HK-2 (cell line): ENCODE measurements around the gene TSPAN5.
"Not testable (repeated sequence)": the region's sequence is repeated elsewhere in the genome, so short reads cannot be mapped to it uniquely, and the experiment has no call there.

Experiments
- DNase-seq: peaks from one replicate; pipeline ENCODE4 v3.0.0-alpha.2; 2018; ENCODE audit not compliant: unreplicated experiment

Gene TSPAN5

DNA sequence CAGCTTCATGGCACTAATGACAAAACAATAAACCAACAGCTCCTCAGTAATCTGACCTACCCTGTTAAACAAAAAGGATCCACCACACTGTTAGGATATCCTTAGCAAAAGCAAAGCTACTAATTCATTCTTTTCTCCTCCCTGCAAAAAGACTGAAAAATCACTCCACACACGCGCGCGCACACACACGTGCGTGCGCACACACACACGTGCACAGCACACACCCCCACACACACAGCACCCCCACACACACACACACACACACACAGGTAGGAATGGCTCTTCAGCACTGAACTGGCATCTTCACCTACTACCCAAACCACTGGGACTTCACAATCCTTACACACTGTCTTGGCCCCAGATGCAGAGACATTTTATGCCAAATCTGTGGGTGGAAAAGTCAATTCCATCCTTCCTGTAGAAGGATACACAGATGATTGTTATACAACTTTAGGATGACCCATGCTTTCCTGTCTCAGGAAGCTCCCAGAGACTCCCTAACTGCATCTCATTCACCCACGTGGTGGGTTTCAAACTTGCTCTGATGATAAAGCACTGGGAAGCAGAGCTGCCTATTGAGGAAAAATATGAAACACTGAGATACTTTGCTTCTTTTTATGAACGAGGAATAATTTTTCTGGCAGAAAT is 102.5 kb downstream of the TSPAN5 start:
- no peak for DNase-seq

DNA sequence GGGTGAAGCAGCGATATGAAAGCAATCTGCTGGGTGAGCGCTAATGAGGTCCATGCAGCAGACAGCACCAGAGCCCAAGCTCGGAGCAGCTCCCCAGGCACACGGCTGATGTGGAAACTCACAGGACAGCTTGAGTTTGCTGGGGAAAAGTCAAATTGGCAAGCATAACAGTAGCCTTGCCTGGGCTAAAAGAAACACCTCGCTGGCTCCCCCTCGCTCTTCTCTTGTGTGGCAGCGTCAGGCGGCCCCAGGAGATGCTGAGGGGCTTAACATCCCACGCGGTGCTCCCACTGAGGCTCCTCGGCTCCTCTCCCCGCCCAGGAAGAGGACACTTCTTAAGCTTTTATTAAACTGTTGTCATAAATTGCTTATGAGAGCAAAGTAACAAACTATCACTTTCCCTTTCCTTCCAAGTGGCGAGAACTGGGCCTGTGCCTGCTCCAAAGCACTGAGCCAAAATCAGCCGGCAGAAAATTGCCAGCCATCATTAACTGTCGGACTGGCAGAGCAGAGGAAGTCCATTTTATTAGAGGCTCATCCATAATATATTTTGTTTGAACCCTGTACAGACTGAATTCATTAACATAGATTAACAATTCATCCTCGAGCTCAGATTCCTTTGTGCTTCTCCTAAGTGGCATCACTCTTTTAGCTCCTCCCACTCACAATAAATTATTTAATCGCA is 111.4 kb downstream of the TSPAN5 start:
- DNase-seq: no peak

DNA sequence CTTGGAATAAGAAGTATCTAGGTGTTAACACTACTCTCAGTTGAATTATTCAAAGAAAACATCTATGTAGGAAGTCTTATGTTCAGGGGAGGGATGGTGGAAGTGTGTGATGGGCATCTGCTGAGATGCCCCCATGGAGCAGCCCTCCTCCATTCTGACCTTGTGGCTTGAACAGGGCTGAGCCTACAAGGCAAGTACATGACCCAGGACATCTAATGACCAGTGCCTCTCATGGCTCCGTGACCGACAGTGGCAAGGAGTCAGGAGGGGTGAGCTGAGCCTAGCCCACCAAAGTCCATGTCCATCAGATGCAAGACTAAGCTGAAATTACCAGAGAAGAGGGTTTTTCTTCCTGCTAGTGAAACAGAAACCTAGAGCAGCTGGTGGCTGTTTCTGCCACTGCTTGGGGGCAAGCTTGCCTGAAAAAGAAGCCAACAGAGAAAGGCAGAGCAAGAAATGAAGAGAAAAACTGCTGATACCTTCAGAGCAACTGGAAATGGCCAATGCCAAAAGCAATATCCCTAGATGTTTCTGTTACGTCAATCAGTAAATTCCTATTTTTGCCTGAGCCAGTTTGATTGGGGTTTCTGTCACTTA is 113.5 kb downstream of the TSPAN5 start:
- DNase-seq: no peak

DNA sequence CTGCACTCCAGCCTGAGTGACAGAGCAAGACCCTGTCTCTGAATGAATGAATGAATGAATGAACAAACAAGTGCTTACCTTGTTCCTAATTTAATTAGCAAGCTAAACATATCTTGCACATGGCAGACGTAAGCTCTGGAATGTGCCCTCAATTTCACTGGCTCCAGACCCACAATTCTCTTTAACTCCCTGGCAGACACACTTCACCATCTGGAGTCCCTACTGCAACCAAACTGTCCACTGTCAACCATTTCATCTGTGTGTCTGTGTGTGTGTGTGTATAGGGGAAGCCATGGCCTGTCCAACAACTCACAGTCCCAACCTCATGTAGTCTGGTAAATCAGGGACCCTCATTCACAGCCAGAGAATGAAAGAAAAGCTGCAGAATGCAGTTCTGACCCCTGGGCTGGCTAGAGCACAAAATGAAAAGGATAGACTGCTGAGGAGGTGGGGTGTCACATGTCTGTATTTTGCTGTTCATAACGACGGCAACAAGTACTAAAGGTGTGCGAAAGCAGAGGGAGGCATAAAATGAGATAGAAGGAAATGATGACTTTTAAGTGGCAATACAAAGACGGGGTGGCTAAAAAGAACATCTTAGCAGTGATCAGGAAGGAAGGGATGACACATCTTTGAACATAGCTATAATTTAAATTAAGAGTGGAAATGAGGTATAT is 114.1 kb downstream of the TSPAN5 start:
- DNase-seq: no peak

DNA sequence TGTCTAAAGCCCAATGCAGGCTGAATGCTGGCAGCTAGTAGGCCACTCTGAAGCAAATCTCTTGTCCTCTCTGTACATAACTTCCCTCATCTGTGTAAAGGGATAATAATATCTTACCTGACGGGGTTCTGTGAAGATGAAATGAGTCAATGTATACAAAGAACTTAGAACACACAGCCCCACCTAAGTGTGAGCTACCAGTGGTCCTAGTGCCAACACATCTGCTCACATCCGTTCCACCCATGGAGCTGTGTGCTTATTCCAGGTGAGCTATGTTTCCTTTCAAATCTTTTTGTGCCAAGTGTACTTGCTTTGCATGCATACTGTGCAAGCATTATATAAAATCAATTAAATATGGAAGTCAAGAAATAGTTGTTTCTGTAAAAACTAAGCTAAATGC is 116.4 kb downstream of the TSPAN5 start:
- no peak for DNase-seq

DNA sequence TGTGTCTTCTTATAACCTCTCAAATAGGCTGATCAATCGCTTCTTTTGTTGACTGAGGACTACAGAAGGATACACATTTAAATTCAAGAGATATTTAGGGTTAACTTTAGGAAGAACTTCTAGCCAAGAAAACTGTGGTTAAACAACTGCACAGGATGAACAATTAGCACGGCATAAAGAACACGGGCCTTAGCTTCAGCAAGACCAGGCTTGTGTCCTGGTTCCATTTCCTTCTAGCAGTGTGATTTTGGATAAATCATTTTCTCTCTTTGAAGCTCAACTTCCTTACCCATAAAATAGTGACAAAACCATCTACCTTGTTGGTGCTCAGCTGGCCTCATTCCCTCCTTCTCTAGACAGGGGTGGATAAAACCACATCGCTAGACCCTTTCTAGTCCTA is 117.6 kb downstream of the TSPAN5 start:
- no peak for DNase-seq

DNA sequence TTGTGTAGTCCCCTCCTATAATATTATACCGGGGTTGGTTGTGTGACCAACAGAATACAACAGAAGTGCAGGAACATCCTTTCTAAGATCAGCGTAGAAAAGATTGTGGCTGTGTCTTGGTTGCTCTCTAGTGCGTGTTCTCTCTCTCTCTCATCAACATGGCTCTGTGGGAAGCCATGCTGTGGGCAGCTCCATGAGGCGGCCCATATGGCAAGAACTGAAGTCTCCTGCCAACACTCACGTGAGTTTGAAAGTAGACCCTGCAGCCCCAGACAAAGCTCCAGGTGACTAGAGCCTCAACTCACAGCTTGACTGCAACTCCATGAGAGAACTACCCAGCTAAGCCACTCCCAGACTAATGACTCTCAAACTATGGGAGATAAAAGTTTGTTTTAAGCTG is 118.7 kb downstream of the TSPAN5 start:
- DNase-seq: no peak

DNA sequence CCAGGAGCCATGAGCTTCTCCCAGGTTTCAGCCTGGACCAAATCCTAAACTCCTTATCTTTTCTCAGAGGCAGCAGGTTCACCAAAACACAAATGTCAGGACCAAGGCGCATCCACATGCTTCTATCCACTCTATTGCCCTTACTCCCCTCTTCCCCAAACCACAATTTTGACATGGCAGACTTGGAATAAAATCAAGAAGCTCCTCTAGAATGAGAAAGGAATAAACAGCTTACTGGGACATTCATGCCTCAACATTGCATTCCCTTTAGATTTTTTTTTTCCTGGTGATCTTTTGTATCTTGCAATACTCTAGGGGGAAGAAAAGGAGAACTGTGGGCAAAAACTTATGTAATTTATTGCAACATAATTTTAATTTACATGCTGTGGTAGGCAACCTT is 119.1 kb downstream of the TSPAN5 start:
- DNase-seq: no peak

DNA sequence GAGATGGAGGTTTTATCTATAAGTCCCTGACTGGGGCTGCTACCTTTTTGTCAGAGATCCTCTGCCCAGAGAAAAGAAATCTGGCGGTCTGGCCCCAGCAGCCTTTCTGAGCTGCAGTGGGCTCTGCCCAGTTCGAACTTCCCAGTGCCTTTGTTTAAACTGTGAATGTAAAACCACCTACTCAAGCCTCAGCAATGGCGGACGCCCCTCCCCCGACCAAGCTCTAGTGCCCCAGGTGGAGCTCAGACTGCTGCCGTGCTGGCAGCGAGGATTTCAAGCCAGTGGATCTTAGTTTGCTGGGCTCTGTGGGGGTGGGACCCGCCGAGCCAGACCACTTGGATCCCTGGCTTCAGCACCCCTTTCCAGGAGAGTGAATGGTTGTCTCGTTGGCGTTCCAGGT is 121.8 kb downstream of the TSPAN5 start:
- no peak for DNase-seq

DNA sequence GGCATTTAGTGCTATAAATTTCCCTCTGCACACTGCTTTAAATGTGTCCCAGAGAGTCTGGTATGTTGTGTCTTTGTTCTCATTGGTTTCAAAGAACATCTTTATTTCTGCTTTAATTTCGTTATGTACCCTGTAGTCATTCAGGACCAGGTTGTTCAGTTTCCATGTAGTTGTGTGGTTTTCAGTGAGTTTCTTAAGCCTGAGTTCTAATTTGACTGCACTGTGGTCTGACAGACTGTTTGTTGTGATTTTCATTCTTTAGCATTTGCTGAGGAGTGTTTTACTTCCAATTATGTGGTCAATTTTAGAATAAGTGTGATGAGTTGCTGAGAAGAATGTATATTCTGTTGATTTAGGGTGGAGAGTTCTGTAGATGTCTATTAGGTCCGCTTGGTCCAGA is 124.3 kb downstream of the TSPAN5 start:
- not testable (repeated sequence) for DNase-seq

DNA sequence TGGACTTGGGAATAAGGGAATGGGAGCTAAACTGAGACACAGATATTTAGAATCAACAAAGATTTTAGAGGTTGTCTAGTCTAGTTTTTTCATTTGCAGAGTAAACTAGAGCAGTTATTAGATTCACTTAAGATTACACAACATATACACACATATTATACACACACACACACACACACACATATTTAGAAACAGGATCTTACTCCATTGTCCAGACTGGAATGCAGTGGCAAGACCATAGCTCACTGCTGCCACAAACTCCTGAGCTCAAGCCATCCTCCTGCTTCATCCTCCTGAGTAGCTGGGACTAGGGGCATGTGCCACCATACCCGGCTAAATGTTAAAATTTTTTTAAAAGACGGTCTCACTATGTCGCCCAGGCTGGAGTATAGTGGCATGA is 127.8 kb downstream of the TSPAN5 start:
- DNase-seq: no peak

DNA sequence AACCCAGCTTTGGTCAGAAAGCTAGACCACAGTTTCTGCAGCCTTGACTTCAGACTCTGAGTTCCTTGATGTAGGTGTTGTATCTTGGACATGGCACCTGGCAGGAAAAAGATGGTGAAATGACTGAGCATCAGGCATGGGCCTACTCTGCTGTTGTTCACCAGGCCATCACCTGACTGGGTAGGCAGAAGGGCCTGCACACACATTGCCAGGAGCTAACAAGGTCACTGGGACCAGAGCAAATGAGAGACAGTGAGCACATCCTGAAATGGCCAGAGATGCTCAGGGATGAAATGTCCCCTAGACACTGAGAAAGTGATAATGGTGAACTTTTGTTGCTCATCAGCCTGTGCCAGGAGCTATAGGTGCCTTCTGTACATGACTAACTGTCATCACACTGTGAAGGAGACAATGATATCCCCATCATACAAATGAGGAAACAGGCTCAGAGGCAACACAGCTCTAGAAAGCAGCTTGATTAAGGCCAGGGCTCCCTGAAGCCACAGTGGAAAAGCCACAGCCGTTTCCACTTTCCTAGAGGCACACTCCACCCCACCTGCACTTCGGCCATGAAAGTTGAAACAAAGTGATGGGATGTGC is 128.3 kb downstream of the TSPAN5 start:
- no peak for DNase-seq

DNA sequence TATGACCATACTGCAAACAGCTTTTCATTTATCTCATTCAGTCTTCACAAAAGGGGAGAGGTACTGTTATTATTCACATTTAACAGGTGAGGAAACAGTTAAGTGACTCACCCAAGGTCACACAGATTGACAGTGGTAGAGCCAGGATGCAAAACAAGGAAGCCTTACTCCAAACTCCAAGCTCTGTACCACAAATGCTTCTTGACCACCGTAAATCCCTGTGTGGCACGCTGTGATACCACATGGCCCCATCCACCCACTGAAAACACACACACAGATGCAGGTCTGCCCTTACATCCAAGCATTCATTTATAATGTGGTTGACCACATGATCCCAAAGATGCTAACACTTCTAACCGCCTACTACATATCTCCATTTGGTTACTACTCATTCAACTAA is 129.5 kb downstream of the TSPAN5 start:
- DNase-seq: no peak

DNA sequence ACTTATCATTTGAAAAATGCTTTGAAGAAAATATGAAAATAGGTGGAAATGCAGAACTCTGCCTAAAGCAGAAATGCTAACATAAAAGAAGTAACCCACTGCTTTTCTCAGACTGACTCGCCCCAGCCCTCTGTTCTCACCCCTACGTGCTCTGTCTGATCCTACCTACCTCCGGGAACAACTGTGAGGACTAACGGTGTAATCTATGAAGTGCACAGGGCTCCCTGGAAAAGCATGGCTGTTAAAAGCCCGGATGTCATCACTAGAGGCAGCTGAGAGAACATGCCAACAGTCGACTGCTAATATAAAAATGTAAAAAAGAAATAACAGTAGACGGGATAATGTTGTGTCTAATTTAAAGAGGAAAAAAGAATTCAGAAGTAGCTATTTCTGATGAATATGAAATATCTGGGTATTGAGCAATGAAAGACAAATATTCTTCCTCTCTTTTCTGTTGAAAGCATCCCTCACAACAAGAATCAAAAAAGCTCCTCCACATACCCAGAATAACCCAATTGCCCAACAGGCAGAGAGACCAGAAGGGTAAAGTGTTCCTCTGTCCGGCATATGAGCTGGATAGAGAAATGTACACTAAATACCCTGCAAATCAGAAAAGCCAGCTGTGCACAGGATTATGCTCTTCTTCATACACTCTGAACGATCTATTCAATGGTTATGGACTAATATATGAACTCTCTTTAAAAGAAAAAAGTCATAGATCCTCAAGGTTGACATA is 130.7 kb downstream of the TSPAN5 start:
- DNase-seq: no peak

DNA sequence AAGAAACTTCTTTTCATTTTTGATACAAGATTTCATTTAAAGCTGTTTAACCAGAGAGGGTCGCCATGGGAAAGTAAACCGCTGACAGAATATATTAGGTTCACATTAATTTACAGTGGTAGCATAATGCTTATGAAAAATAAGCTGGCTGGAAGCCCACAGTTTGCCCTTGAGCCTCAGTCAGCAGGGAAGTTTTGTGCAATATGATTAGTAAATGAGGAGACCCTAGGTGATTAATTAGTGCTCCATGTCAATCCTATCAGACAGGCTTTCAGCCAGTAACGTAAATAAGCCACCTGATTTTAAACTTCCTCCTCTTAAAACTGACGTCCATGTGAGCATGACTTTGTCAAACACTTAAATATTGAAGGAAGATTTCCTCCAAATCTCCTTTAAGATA is 134.2 kb downstream of the TSPAN5 start:
- DNase-seq: no peak

DNA sequence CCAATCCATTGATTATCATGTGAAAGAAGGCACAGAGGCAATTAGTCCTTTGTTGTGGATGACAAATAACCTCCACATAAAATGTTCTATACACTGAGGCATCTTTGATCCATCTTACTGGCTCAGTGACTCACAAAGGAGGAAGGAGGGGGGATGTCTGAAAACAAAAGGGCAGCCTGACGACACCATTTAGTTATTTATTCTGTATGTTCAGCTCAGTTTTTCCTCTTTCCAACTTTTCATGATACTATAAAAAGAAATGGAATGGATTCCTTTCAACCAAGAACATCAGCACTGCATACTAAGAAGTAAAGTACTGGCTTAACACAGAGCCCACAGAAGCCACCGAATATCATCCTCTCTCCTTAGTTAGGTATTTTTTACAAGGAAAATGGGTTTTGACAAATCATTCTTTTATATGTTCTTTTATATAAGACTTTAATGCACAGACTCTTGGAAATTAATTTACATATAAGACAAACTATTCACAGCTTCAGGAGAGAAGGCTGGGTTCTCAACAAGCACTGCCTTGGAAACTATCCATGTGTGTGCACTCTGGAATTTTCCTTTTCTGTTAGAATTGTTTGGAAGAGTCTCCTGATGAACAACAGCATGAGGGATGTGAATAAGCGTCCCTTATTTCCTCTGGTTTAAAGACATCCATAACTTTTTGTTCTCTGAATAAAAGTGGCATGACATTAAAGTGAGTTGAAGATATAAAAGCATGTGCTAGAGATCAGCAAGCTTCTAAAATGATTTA is 135.6 kb downstream of the TSPAN5 start:
- no peak for DNase-seq

DNA sequence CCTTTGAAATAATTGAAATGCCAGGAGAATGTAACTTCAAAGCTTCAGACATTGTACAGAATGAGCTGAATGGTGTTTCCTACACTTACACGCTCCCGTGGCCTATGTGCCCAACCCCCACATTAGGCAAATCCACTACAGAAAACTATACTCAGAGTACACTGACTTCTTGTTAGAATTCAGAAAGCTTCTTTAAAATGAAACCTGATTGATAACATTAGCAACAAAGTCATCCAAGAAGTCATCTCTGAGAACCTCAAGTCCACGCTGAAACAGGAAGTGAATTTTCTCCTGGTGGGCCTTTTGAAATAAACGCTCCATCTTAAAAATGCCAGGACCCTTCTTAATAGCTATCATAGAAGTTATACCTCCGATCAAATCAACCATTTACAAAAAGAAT is 136.3 kb downstream of the TSPAN5 start:
- no peak for DNase-seq

DNA sequence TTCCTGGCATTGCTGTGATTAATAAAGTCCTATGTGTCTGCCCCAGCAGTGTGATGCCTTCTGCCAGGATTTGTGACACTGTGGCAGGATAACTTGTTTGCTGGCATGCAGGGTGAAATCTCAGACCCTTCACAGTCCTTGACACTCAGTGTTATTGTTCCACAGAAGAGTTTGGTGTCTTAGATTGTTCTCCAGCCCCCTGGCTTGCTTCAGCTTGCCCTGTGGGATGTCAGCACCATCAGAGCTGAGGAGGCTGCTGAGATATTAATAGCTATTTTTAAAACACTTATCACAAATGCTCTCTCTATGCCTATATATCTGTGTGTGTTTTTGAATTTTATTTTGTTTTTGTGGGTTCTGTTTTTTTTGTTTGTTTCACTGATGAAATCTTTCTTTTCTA is 136.9 kb downstream of the TSPAN5 start:
- no peak for DNase-seq

DNA sequence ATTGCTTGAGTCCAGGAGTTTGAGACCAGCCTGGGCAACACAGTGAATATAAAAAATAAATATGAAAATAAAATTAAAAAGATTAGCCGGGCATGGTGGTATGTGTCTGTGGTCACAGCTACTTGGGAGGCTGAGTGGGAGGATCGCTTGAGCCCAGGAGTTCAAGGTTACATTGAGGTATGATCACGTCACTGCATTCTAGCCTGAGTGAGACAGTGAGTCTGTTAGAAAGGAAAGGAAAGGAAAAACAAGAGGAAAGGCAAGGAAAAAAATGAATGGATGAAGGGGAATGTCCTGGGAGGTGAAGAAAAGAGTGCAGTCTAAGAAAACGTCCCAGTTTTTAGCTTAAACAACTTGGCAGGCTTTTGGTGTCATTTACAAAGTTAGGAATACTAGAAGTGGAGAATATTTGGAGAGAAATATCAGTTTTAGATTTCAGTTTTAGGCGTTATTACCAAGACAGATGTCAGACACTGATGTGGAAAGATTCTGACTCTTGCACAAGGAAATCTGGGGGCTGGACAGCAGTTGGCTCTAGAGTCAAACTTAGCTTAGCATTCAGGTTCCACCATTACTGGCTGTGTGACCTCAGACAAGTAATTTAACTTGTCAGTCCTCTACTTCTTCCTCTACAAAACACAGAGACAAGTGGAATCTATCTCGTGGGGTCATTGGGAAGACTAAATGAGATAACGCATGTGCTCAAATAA is 139.0 kb downstream of the TSPAN5 start:
- no peak for DNase-seq

DNA sequence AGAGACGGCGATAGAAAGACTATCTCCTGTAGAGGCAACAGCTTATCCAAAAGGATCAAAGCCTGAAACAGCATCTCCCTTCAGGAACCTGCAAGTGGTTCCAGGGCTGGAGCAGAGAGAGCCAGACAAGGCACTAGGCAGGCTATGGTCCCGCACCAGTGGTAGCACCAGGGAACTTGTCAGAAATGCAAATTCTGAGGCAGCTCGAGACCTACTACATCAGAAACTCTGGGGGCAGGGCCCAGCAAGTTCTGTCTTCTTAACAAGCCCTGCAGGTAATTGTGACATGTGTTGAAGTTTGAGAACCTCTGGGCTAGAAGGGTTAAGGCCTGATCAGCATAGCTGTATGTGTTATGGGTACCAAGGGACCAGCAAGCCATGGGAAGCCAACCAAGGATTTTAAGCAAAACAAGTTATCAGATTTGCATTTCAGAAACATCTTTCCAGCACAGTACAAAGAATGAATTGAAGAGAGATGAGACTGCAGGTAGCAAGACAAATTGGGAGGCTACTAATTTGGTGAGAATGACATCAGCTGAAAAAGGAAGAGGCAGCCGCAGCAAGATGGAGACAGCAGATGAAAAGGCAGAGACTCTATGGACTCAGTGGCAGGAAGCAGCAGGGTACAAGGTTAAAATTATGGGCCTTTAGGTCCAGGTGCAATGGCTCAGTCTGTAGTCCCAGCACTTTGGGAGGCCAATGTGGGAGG is 139.7 kb downstream of the TSPAN5 start:
- no peak for DNase-seq
